Fibroblast of skin of right quadriceps (primary cell): ENCODE results near the gene LMLN.
"Not testable (repeated sequence)": the region's sequence is repeated elsewhere in the genome, so short reads cannot be mapped to it uniquely, and the experiment has no call there.

Experiments used
- DNase-seq: peaks from one replicate; pipeline ENCODE4 v3.0.0-alpha.2; 2013

Gene LMLN

DNA sequence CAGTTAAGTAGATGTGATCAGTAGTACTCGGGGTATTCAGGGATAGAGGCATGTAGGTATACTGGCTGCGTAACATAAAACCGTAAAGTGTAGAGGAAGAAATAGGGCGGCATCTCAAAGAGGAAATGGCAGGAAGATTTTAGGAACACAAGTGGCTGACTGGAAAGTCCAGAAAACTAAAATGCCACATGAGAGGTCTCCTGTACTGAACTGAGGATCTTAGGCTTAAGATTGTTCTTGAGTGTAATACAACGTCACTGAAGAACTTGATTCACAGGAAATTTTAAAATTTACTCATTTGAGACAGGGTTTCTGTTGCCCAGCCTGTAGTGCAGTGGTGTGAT is 2.3 kb upstream of the LMLN start:
- no peak for DNase-seq

- no peak for DNase-seq
These were observed 1.7 kb upstream of the LMLN start for GRCh38 chr3:197958346-197958745.

- DNase-seq: not testable (repeated sequence)
These were observed 1.2 kb upstream of the LMLN start for GRCh38 chr3:197958848-197959247.

DNA sequence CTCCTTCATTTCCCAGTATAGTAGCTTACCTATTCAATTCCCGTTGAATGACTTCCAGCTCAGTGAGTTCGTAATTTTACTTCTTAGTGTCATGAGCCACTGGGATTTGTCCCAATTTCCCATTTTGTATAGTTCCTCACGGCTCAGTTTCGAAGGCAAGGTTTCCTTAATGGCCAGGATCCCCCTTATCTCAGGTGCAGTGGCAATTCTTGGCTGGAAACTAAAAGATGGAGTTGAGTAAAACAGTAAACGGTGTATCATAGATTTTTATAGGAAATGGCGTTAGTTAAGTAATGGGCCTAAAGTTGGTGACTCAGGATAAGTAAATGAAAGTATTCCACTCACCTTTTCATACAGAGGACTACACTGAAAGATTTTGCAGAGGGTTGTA is 522 bp upstream of the LMLN start:
- DNase-seq: no peak

- peak; percentile 44 for DNase-seq
These were observed 921 bp downstream of the LMLN start for GRCh38 chr3:197960694-197961581.

DNA sequence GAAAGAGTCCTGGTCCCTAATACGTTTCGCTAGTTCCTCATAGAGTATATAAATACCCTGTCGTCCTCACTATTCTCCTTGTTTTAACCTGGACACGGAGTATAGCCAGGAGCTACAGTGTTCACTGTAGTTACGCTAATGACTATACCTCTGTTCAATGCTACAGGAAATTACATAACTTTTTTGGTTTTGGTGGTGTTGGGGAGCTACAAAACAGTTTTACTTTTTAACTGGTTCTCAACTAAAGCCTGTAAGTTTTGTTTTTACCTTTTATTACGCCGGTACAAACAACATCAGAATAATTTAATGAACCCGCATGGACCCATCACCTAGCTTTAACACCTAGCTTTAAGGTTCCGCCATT is 1.5 kb downstream of the LMLN start:
- no peak for DNase-seq

GRCh38 chr3:197963019-197963637 is 3.1 kb downstream of the LMLN start:
- no peak for DNase-seq

DNA sequence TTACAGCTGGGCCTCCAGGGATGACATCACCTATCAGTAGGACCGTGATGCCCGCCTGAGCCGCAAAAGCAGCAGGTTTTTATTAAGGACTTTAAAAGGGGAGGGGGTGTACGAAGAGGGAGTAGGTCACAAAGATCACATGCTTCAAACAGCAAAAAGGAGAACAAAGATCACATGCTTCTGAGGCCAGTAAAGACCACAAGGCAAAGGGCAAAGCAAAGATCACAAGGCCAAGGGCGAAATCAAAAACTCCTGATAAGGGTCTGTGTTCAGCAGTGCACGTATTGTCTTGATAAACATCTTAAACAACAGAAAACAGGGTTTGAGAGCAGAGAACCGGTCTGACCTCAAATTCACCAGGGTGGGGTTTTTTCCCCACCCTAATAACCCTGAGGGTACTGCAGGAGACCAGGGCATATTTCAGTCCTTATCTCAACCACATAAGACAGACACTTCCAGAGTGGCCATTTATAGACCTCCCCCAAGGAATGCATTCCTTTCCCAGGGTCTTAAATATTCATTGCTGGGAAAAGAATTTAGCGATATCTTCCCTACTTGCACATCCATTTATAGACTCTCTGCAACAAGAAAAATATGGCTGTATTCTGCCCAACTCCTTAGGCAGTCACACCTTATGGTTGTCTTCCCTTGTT is 7.4 kb downstream of the LMLN start:
- not testable (repeated sequence) for DNase-seq

- DNase-seq: no peak
These were observed 10.6 kb downstream of the LMLN start for GRCh38 chr3:197970588-197970987.

- DNase-seq: no peak
These were observed 14.0 kb downstream of the LMLN start for GRCh38 chr3:197974016-197974415.

DNA sequence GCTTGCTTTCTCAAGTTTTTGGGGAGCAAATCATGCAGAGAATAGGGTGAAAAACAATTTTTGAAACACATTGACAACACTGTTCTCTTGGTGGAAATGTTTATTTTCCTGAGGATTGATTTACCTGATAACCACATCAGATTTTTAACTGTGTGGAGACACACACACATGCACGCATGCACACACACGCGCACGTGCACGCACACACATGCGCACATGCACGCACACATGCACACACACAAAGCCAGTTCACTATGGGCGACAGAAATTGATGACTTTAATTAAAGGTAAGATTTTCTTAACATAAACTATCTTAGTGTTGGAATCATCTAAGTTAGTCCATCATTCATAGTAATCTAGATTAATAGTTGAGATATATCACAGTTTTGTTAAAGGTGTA is 15.3 kb downstream of the LMLN start:
- no peak for DNase-seq

- DNase-seq: no peak
These were observed 23.1 kb downstream of the LMLN start for GRCh38 chr3:197983076-197983475.

DNA sequence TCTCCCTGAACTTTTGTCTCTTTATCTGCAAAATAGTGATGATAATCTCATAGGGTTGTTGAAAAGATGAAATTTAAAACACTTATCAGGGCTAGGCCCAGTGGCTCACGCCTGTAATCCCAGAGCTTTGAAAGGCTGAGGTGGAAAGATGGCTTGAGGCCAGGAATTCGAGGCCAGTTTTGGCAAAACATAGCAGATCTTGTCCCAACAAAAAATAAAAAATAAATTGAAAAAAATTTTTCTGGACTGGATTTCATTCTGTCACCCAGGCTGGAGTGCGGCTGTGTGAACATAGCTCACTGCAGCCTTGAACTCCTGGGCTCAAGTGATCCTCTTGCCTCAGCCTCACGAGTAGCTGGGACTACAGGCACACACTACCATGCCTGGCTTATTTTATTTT is 29.6 kb downstream of the LMLN start:
- no peak for DNase-seq

- no peak for DNase-seq
These were observed 34.7 kb downstream of the LMLN start for GRCh38 chr3:197994736-197995135.

GRCh38 chr3:197996855-197997254 is 36.8 kb downstream of the LMLN start:
- no peak for DNase-seq

DNA sequence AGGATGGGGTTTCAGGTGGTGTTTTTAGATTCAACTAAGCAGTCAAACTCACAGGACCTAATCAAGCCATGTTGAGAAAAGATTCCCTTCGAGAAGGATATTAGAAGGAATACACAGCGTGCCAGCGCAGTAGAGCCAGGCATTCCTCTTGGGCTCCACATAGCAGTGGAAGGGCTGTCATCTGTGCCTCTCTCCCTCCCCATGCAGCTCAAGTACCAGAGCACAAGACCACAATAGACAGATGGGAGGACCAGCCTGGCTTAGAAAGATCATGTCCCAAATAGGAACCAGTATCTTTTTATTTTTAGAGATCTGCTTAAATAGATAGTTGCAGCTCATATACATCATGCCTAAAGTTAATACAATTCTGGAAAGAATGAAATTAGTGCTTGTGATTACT is 37.9 kb downstream of the LMLN start:
- no peak for DNase-seq

DNA sequence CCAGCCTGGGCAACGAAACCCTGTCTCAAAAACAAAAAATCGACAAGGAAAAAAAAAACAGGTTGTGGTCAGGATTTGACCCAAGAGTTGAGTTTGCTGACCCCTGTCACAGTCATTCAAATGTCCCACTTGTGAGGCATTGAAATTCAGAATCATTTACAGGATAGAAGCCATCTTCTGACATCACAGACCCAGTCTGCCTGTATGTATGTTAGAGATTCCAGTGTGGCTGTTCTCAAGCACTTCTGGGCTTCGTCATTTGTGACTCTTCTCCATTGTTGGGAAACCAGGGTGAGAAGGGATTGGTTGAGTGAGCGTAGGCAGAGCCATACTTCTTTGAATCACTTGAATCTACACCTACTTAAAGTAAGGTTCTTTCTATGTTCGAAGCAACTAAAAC is 57.1 kb downstream of the LMLN start:
- DNase-seq: no peak

GRCh38 chr3:198018416-198018815 is 58.4 kb downstream of the LMLN start:
- DNase-seq: no peak

GRCh38 chr3:198019115-198019514 is 59.1 kb downstream of the LMLN start:
- DNase-seq: no peak

- no peak for DNase-seq
These were observed 61.3 kb downstream of the LMLN start for GRCh38 chr3:198021320-198021719.

GRCh38 chr3:198022604-198023003 is 62.6 kb downstream of the LMLN start:
- no peak for DNase-seq

DNA sequence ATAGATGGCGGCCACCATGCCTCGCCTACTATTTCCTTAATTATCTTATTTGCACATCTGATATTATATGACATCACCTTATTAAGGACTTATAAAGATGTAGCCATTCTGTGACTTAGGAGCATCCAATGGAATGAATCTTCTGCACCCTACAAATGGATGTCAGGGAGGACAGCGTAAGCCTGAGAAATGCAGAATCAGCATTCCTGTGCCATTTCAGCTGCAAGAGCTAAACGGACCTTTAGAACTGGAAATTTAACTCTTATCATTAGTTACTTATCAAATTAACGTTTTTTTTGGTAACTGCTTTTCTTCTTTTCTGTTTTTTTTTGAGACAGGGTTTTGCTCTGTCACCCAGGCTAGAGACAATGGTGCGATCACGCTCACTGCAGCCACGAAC is 65.6 kb downstream of the LMLN start:
- no peak for DNase-seq

DNA sequence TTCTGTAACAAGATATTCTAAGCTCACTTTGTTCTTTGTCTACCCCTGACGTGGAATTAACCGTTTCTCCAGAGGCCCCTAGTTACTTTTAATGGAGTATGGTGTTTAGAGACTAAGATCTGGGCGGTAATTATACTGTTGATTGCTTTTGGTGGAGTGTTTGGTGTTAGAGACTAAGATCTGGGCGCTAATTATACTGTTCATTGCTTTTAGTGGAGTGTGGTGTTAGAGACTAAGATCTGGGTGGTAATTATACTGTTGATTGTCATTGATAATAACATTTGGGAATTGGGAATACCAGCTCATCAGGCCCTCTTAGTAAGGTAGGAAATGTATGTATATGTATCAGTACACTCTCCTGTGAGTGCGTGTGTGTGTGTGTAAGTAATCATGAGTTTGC is 66.6 kb downstream of the LMLN start:
- no peak for DNase-seq

DNA sequence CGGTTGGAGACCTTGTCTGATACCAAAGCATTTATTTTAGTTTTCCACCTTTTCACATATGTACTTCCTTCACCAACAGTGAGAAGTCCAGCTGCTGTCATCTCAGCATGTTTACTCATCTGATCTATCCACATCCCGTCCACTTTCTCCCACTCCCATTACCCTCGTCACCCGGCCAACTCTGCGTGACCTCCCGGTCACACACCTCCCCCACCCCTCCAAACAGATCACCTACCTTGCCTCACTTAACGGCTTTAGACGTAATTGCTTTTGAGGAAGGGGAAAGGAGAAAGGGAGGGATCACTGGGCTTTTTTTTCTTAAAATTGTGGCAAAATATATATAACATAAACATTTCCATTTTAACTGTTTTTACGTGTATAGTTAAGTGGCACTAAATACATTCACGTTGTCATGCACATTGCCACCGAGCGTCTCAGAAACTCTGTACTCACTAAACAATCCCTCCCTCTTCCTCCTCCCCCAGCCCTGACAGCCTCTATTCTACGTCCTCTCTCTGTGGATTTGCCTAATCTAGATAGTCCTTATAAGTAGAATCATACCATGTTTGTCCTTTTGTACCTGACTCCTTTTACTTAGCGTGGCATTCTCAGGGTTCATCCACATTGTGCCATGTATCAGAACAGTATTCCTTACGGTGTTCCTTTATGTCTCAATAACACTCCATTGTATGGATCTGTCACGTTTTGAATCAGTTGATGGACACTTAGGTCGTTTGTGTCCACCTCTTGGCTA is 67.2 kb downstream of the LMLN start:
- no peak for DNase-seq
